Heart left ventricle (tissue), 16 donors: Measurements from ENCODE around the gene SFN. TPM values are rescaled to one million over a fixed set of nuclear protein-coding genes. Genes with fewer than 3 reads are reported as not detected.
"Not testable (repeated sequence)": the region's sequence is repeated elsewhere in the genome, so short reads cannot be mapped to it uniquely, and the experiment has no call there.

Experiments
- ATAC-seq, 4 donors: fragments of 200-7000 bp; cut with Tn5 transposase; one replicate each; pipeline ENCODE4 v1.9.1; 2020 to 2022; ENCODE audit warnings: moderate library complexity in 4 of 4, mild to moderate bottlenecking in 3 of 4, moderate number of reproducible peaks in 1 of 4
- DNase-seq, 5 donors: peaks; one replicate each; pipeline ENCODE4 v3.0.0-alpha.2; 2020
- H3K27ac ChIP-seq, 12 donors: fragments of 200-600 bp; sonication (generic) in 4 of 12; one replicate each; pipeline versions ENCODE4 v1.5.0 to v1.8.0; 2016 to 2022; ENCODE audit warnings: mild to moderate bottlenecking in 2 of 12
- H3K27me3 ChIP-seq, 9 donors: fragments of 200-600 bp; sonication (generic) in 2 of 9; one replicate each; pipeline versions ENCODE4 v1.5.1 to v1.8.0; 2016 to 2022; ENCODE audit warnings: mild to moderate bottlenecking in 3 of 9
- H3K36me3 ChIP-seq, 9 donors: fragments of 200-600 bp; sonication (generic) in 2 of 9; one replicate each; pipeline versions ENCODE4 v1.5.0 to v1.8.0; 2018 to 2022; ENCODE audit warnings: mild to moderate bottlenecking in 2 of 9
- H3K4me1 ChIP-seq, 12 donors: fragments of 200-600 bp; sonication (generic) in 4 of 12; one replicate each; pipeline versions ENCODE4 v1.5.0 to v1.8.0; 2016 to 2022; ENCODE audit warnings: mild to moderate bottlenecking in 3 of 12
- H3K4me3 ChIP-seq, 12 donors: fragments of 200-600 bp; sonication (generic) in 4 of 12; one replicate each; pipeline versions ENCODE4 v1.5.0 to v1.8.0; 2017 to 2022; ENCODE audit warnings: mild to moderate bottlenecking in 9 of 12, moderate library complexity in 4 of 12
- H3K9me3 ChIP-seq, 12 donors: fragments of 200-600 bp; sonication (generic) in 4 of 12; one replicate each; pipeline versions ENCODE4 v1.5.0 to v1.8.0; 2016 to 2022; ENCODE audit warnings: mild to moderate bottlenecking in 1 of 12
- CTCF ChIP-seq, 12 donors: fragments of 200-600 bp; sonication (generic) in 4 of 12; IDR thresholded peaks; one replicate each; pipeline versions ENCODE4 v1.5.0 to v1.8.0; 2018 to 2022; ENCODE audit warnings: antibody characterized with exemption in 12 of 12, mild to moderate bottlenecking in 5 of 12
- POLR2A ChIP-seq, 2 donors: fragments of 450-650 bp; IDR thresholded peaks; one replicate each; pipeline ENCODE4 v1.6.1; 2017; ENCODE audit warnings: antibody characterized with exemption in 2 of 2, mild to moderate bottlenecking in 2 of 2, moderate library complexity in 2 of 2
- WGBS, 4 donors: extraction: QIAGEN DNeasy Blood & Tissue Kit in 2 of 4; methylation state at CpG; one replicate each; pipeline versions ENCODE4 v1.1.5 to v1.1.7; 2013 to 2018; 5-methylcytosine and 5-hydroxymethylcytosine counted together
- intact Hi-C, 10 donors: fragments of 100-400 bp; cut with DNase I; formaldehyde crosslinking; loops; one replicate each; pipeline versions ENCODE4 v1.11.1 to v1.14.2; 2022
- polyA plus RNA-seq, 2 donors: library from polyadenylated mRNA; stranded (reverse); fragments of 200-250 nt; gene quantifications; one replicate each; pipeline ENCODE4 v1.2.3, GENCODE V29; 2013
- total RNA-seq, 9 donors: library from RNA; depleted of rRNA in 2 of 9; stranded (reverse); fragments of >200 nt in 2 of 9; fragmentation: NEBNext Ultra II Directional in 3 of 9; extraction: Animal tissue kit (Norgen Biotek cat#: 25700) in 3 of 9; gene quantifications; one replicate each; pipeline versions ENCODE4 v1.1.0 to v1.2.4, GENCODE V29; 2016 to 2023
- donor health status: ischemic (EF 13 %, LVEDD 7.1; RV severe dilation, severe dysfunction).
- donor health status: healthy with polysubstance abuse.
- donor health status: DM: no; HTN: yes; CAD: no.
- donor health status: DM: no; HTN: no; CAD: no.
- donor health status: ischemic (EF 25% LVEDD 6.9; RV normal size, moderate dysfunction).
- donor health status: ischemic (EF 25% LVEDD 5.7; RV mildly dilated, moderate dysfunction).
- donor health status: healthy.
- donor health status: DM: yes; HTN: yes; CAD: no.
- donor health status: ischemic (EF 35%, LVEDD 5.7; RV mildly dilated, moderate dysfunction).
- donor health status: nonischemic (EF 11% LVEDD 7.7; RV severe dilation, severe dysfunction).
- donor health status: DM: yes; HTN: yes; CAD: no.
- donor health status: PGD.
- donor health status: ischemic (EF 29% LVEDD 5.4; RV normal size, mild dysfunction).
- donor health status: nonischemic (EF 23%, LVEDD 6.1; RV moderate dilation, normal function).

The SFN gene
- total and polyA plus RNA-seq, 11 donors, result 0.11 to 0.42 (median 0.31) TPM; not detected in 7

GRCh38 chr1:26861889-26862378 lies 1.0 kb upstream of the SFN start:
- no peak for TF ChIP-seq CTCF (IDR thresholded peaks at IDR 0.05)
- no peak for TF ChIP-seq POLR2A (IDR thresholded peaks at IDR 0.05)
- no peak for DNase-seq
- intact Hi-C loops, result loop anchor here in 1 of 10 donors (5.0 kb wide), 1 partner anchor 50 kb away; no protein-coding TSS in a partner anchor

GRCh38 chr1:26863685-26864077 lies 732 bp downstream of the SFN start:
- H3K27ac ChIP-seq, result no peak overlapping the region
- ATAC-seq, result no peak
- intact Hi-C loops, result loop anchor here in 1 of 10 donors (5.0 kb wide), 1 partner anchor 51 kb away; no protein-coding TSS in a partner anchor

More at GRCh38 chr1:26861889-26862378, 1.0 kb upstream of the SFN start:
- Histone ChIP-seq H3K9me3 (no peaks in the 10 kb centered on the region), H3K4me3 (no peak overlapping the region), H3K27me3 (no peaks in the 10 kb centered on the region), H3K36me3 (peaks cover 0 to 12% (median 0%) of the 10 kb centered on the region in 9 donors), H3K4me1 (peaks cover 0 to 19% (median 9%) of the 10 kb centered on the region in 12 donors), H3K27ac (no peak overlapping the region)
- no peak for ATAC-seq
- WGBS, 4 donors, result 79 to 87% (median 85%) methylated on average over 7 of the region's 7 CpGs

GRCh38 chr1:26864610-26865480 lies 1.9 kb downstream of the SFN start:
- Histone ChIP-seq H3K27me3 (no peaks in the 10 kb centered on the region), H3K4me1 (peaks cover 0 to 19% (median 9%) of the 10 kb centered on the region in 12 donors), H3K9me3 (no peaks in the 10 kb centered on the region), H3K27ac (peak overlapping the region; percentile 86 to 99 (median 95)), H3K36me3 (no peaks in the 10 kb centered on the region), H3K4me3 (peak overlapping the region; percentile 22 to 78 (median 66))
- intact Hi-C loops, result loop anchor here in 1 of 10 donors (5.0 kb wide), 1 partner anchor 53 kb away; no protein-coding TSS in a partner anchor
- TF ChIP-seq CTCF (IDR thresholded peaks at IDR 0.05) (peak in 2 of 12 donors; percentile 4 to 8), POLR2A (IDR thresholded peaks at IDR 0.05) (peak in 1 of 2 donors; percentile 74)
- whole genome bisulfite sequencing, 4 donors, result 0% methylated on average over 35 to 75 of the region's 75 CpGs
- peak; percentile 98 to 99 (median 98) for ATAC-seq
- DNase-seq, result peak; percentile 96 to 99 (median 98)

More at GRCh38 chr1:26863685-26864077, 732 bp downstream of the SFN start:
- Histone ChIP-seq H3K4me3 (peak overlapping the region in 3 of 12 donors; percentile 59 to 78 (median 66)), H3K27me3 (no peaks in the 10 kb centered on the region), H3K9me3 (no peaks in the 10 kb centered on the region), H3K4me1 (peaks cover 0 to 19% (median 9%) of the 10 kb centered on the region in 12 donors), H3K36me3 (no peaks in the 10 kb centered on the region)
- 68 to 97% (median 80%) methylated on average over 9 to 20 of the region's 20 CpGs for WGBS, 4 donors
- no peak for TF ChIP-seq POLR2A (IDR thresholded peaks at IDR 0.05)
- no peak for TF ChIP-seq CTCF (IDR thresholded peaks at IDR 0.05)
- DNase-seq, result peak in 1 of 5 donors; percentile 29

- not testable (repeated sequence) for DNase-seq, H3K4me3 ChIP-seq, H3K27ac ChIP-seq, H3K27me3 ChIP-seq, H3K9me3 ChIP-seq, ATAC-seq, H3K4me1 ChIP-seq
- peaks cover 0 to 35% (median 17%) of the 10 kb centered on the region in 9 donors for H3K36me3 ChIP-seq
- intact Hi-C loops, result loop anchor here in 2 of 10 donors (10.0 kb wide), 2 partner anchors 268 to 378 kb away; no protein-coding TSS in a partner anchor
- WGBS, 4 donors, result 70 to 82% (median 79%) methylated on average over 2 of the region's 2 CpGs
These were observed 10.1 kb downstream of the SFN start for GRCh38 chr1:26873097-26873496.
